Stimulated activated naive CD8-positive, alpha-beta T cell treated with anti-CD3 and anti-CD28 coated beads, Interleukin-15, Interleukin-2, amounts not matched to agents 100 ng/mL and 50 ng/mL, for 24 hours (primary cell): ENCODE results near the gene KRT38.
"Not testable (repeated sequence)": the region's sequence is repeated elsewhere in the genome, so short reads cannot be mapped to it uniquely, and the experiment has no call there.

Experiments used
- H3K27ac Mint-ChIP-seq: one replicate; pipeline ENCODE4 v1.8.0; 2021; ENCODE audit warnings: mild to moderate bottlenecking, mixed read lengths
- H3K27me3 Mint-ChIP-seq: one replicate; pipeline ENCODE4 v1.8.0; 2021; ENCODE audit warnings: mixed read lengths
- H3K36me3 Mint-ChIP-seq: one replicate; pipeline ENCODE4 v1.8.0; 2021; ENCODE audit warnings: low read depth, mixed read lengths
- H3K4me1 Mint-ChIP-seq: one replicate; pipeline ENCODE4 v1.8.0; 2021; ENCODE audit warnings: low read depth, mixed read lengths
- H3K4me3 Mint-ChIP-seq: one replicate; pipeline ENCODE4 v1.8.0; 2021; ENCODE audit warnings: mild to moderate bottlenecking, mixed read lengths
- H3K9me3 Mint-ChIP-seq: one replicate; pipeline ENCODE4 v1.8.0; 2021; ENCODE audit warnings: mixed read lengths

Gene KRT38

DNA sequence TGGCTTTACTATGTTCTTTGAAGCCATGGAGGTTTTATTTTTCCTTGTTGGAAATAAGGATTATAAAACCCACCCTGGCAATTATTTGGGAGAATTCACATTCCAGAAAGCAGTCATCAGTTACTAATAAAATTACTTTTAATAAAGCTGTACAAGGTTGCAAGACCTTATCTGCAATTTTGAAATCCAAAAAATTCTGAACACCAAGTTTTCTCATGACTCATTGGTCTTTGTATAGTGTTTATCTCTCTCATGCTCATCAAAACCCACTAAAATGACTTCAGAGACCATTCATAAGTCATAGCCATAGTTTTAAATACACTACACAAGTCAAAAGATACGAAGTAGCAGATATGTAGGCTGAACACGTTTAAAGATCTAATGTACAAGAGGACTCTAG lies 6.0 kb upstream of the KRT38 start:
- Mint-ChIP-seq H3K4me1 (no peaks in the 10 kb centered on the region), H3K27ac (no peak overlapping the region), H3K36me3 (no peaks in the 10 kb centered on the region), H3K9me3 (no peaks in the 10 kb centered on the region), H3K27me3 (peaks cover 6% of the 10 kb centered on the region), H3K4me3 (no peak overlapping the region)

DNA sequence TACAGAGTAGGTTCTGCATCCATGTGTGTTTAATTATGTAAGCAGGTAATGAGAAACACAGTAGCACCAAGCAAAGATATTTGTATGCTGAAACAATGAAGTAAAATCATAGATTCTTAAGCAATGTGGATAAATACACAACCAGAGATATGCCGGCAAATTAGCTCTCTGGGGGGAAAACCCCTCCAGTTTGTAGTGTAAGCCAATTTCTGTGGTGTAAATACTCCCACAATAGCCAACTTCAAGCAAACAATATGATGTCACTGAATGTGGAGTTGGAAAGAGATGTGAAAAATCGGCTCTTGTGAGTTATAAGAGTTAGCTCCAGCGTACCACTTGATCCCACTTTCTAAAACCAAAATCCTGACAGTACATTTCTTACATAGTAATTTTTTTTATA lies 3.9 kb upstream of the KRT38 start:
- Mint-ChIP-seq H3K4me3 (no peak overlapping the region), H3K36me3 (no peaks in the 10 kb centered on the region), H3K9me3 (no peaks in the 10 kb centered on the region), H3K27me3 (peaks cover 11% of the 10 kb centered on the region), H3K4me1 (no peaks in the 10 kb centered on the region), H3K27ac (no peak overlapping the region)

DNA sequence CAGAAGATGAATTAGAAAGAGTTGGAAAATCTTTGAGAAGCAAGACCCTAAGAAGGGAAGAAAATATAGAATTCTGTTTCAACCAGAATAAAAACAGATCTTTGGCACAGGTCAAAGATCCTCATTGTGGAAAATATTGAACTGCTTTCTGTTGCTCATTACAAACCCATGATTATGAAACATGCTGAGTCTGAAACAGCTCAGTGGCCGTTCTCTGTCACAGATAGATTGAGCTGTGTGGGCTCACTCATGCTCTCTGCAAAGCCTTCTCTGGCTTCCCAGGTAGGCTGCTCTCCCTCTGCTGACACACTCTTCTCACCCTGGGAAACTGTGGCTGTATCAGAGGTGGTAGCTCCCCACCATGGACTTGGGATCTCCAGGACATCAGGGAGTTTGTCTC lies 3.4 kb upstream of the KRT38 start:
- Mint-ChIP-seq H3K4me1 (no peaks in the 10 kb centered on the region), H3K27me3 (peaks cover 11% of the 10 kb centered on the region), H3K9me3 (no peaks in the 10 kb centered on the region), H3K4me3 (no peak overlapping the region), H3K27ac (no peak overlapping the region), H3K36me3 (no peaks in the 10 kb centered on the region)

DNA sequence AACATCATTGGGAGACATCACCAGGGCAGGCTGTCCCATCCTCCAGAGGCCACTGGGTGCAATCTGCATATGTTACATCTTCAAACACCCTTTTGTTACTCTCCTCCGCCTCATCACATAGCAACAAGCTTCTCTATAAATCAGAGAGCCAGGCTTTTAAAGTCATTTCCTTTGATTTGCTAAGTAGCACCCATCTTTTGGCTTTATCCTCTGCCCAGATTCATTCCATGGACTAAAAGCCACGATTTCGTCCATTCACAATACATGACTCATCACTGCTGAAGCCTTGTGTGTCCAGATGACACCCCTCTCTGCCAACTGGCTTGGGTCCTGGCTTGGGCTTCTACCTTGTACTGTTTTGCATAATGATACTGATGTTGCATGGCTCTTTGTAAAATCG lies 2.0 kb upstream of the KRT38 start:
- Mint-ChIP-seq H3K9me3 (no peaks in the 10 kb centered on the region), H3K4me1 (no peaks in the 10 kb centered on the region), H3K4me3 (no peak overlapping the region), H3K27ac (no peak overlapping the region), H3K36me3 (no peaks in the 10 kb centered on the region), H3K27me3 (peaks cover 11% of the 10 kb centered on the region)

DNA sequence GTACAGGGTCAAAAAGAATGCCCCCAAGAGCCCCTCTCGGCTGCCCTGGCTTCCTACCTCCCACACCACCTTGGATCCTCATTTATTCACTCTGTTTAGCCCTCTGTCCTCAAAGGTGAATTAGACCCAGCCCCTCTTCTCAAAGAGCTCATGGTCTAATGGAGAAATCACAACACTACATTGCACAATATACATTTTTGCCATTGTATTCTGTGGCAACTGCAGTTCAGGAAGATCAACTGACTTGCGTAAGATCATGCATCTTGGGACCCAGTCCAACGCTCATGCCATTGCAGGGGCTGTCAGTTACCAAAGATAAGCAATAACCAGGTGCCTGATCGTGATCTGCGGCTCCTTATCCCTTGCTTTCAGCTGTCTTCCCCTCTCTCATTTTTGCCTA lies 1.4 kb downstream of the KRT38 start:
- H3K4me3 Mint-ChIP-seq = no peak overlapping the region
- H3K4me1 Mint-ChIP-seq = no peaks in the 10 kb centered on the region
- H3K36me3 Mint-ChIP-seq = no peaks in the 10 kb centered on the region
- peaks cover 11% of the 10 kb centered on the region for H3K27me3 Mint-ChIP-seq
- H3K27ac Mint-ChIP-seq = no peak overlapping the region
- H3K9me3 Mint-ChIP-seq = no peaks in the 10 kb centered on the region

DNA sequence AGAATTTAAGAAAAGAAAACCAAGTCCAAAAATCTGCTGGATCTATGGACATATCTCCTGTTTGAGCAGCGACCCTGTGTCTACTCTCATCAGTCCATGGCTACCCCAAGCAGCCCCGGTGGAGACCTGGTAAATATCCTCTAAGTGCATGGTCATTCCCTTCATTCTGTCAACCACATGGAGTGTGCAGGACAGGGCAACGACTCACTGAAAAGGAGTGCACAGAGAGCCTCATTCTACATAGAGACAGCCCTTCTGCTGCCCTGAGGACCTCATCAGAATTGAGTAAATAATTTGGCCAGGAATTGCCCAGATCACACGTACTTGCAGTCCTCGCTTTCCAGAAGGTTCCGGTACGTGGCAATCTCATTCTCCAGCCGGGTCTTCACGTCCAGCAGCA lies 3.0 kb downstream of the KRT38 start:
- no peak overlapping the region for H3K4me3 Mint-ChIP-seq
- H3K9me3 Mint-ChIP-seq = no peaks in the 10 kb centered on the region
- H3K36me3 Mint-ChIP-seq = no peaks in the 10 kb centered on the region
- H3K27ac Mint-ChIP-seq = no peak overlapping the region
- H3K4me1 Mint-ChIP-seq = no peaks in the 10 kb centered on the region
- peaks cover 11% of the 10 kb centered on the region for H3K27me3 Mint-ChIP-seq

DNA sequence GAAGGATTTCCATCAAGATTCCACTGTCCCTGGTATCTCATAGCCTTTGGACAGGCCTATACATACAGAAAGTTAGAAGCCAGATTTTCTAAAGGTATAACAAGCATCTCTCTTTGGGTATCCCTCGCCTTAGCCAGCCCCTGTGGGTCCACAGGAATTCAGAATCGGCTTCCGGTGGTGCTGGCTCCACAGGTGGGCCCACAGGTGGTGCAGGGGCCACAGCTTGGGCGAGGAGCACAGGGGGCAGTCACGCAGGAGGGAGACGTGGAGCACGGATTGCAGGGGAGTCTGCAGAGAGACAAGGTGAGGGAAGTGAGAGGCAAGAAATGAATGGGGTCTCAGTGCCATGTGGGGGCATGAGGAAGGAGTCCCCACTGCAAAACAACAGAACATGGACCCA lies 3.5 kb downstream of the KRT38 start:
- Mint-ChIP-seq H3K27me3 (peaks cover 10% of the 10 kb centered on the region), H3K27ac (no peak overlapping the region), H3K9me3 (no peaks in the 10 kb centered on the region), H3K4me1 (no peaks in the 10 kb centered on the region), H3K36me3 (no peaks in the 10 kb centered on the region), H3K4me3 (no peak overlapping the region)

DNA sequence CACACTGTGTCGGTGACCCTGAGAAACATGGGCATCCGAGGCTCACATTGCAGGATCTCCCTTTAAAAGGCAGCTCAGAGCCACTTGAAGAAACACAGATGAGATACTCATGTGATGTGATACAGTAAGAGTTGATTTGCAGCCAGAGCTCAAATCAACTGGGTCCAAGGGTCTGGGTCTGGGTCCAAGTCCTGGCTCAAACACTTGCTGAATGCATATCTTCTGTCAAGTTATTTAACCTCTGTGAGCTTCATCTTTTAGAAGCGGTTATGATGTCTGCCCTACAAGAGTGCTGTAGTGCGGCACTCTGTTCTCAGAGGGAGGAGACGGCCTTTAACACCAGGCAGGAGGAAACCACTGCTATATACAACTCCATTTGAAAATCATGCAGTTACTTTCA lies 6.4 kb downstream of the KRT38 start:
- Mint-ChIP-seq H3K4me1 (no peaks in the 10 kb centered on the region), H3K4me3 (no peak overlapping the region), H3K9me3 (no peaks in the 10 kb centered on the region), H3K27ac (no peak overlapping the region), H3K36me3 (no peaks in the 10 kb centered on the region), H3K27me3 (peaks cover 4% of the 10 kb centered on the region)

DNA sequence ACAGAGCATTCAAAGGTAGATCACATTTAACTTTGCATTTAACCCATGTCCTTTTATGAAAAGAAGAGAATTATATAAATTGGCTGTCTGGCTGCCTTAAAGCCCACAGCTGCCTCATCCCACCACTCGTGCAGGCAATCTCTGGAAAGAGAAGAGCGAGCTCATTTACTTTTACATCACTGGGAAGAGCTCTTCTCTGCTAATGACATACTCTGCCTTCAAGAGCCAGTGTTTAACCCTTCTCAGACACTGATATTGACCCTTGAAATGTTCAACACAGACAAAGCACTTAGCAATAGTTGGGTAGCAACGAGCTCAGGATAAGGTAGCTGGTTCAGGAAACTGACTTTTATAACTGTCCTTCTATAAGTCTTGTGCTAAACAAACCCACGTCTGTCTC lies 6.8 kb downstream of the KRT38 start:
- Mint-ChIP-seq H3K4me3 (no peak overlapping the region), H3K9me3 (no peaks in the 10 kb centered on the region), H3K27me3 (peaks cover 4% of the 10 kb centered on the region), H3K36me3 (no peaks in the 10 kb centered on the region), H3K4me1 (no peaks in the 10 kb centered on the region), H3K27ac (no peak overlapping the region)

DNA sequence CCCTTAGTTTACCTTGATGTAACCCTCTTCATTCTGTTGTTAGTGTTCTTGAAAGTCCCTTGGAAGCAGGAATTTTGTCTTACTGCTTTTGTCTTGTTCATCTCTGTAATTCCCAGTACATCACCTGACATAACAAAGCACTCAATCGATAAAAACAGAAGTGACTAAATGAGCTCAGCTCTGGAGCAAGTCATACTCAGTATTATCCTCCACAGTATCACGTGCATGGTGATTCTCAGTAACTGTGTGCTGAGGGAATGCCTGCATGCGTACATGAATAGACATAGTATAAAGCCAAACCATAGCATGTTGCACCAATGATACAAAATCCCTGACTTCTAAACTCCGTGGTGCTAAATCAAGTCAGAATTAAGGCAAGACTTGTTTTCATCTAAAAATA lies 7.2 kb downstream of the KRT38 start:
- Mint-ChIP-seq H3K27ac (no peak overlapping the region), H3K9me3 (no peaks in the 10 kb centered on the region), H3K4me3 (no peak overlapping the region), H3K27me3 (peaks cover 4% of the 10 kb centered on the region), H3K4me1 (no peaks in the 10 kb centered on the region), H3K36me3 (no peaks in the 10 kb centered on the region)

DNA sequence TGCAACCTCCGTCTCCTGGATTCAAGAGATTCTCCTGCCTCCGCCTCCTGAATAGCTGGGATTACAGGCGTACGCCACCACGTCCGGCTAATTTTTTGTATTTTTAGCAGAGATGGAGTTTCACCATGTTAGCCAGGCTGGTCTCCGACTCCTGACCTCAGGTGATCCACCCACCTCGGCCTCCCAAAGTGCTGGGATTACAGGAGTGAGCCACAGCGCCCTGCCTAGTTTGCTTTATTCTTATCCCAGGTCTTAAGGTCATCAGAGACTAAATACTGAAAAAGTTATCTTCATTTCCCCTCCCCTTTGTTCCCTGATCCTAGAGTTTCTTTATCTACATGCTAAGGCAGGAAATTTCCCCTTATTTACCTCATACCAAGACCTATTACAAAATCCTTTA lies 10.4 kb downstream of the KRT38 start:
- H3K4me3 Mint-ChIP-seq, H3K27me3 Mint-ChIP-seq, H3K27ac Mint-ChIP-seq, H3K9me3 Mint-ChIP-seq, H3K36me3 Mint-ChIP-seq, H3K4me1 Mint-ChIP-seq: not testable (repeated sequence)

DNA sequence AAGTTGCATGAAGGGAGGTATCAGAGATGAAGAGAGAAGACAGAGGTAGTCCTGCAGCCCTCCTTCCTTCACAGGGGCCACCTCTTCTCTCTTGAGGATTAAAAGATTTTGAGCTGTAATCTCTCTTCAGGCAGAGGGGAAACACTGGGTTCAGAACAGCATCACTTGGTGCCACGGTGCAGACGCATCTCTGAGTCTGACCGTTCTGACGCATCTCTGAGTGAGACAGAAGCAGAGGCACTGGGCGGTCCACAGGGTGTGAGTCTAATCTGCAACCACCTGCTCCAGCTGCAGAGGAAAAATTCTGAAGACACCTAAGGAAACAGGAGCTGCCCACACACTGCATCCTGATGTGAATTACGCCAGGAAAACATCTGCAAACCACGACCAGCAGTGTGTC lies 11.1 kb downstream of the KRT38 start:
- Mint-ChIP-seq H3K27ac (no peak overlapping the region), H3K36me3 (no peaks in the 10 kb centered on the region), H3K9me3 (no peaks in the 10 kb centered on the region), H3K27me3 (peaks cover 4% of the 10 kb centered on the region), H3K4me3 (no peak overlapping the region), H3K4me1 (no peaks in the 10 kb centered on the region)

DNA sequence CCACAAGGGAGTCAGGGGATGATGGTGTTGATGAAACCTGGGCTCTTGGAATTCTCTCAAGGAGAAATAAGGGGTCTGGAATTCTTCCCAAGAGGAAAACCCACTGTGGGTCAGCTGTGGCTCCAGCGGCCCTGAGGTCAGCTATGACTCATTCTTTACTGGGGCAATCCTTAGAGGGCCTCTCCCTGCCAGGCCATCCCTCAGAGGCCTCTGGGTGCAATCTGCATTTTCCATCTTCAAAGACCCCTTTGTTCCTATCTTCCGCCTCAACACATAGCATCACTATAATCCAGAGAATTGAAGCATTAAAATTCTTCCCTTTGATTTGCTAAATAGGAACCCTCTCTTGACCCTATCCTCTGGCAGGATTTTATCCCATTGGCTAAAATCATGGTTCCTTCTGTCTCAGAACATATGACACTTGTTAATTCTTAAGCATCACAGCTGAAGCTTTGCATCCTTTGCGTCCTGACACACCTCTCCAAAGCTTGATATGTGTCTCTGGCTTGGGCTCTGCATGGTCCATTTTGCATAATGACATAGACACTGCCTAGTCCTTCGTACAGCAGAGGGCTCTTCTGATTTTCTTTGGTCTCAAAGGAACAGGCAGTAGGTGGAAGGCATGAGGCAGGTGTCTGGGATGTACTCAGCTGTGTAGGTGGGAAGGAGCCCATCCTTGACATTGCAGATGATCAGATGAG lies 12.0 kb downstream of the KRT38 start:
- Mint-ChIP-seq H3K27ac (no peak overlapping the region), H3K4me3 (no peak overlapping the region), H3K36me3 (no peaks in the 10 kb centered on the region), H3K4me1 (no peaks in the 10 kb centered on the region), H3K9me3 (no peaks in the 10 kb centered on the region), H3K27me3 (peaks cover 4% of the 10 kb centered on the region)

DNA sequence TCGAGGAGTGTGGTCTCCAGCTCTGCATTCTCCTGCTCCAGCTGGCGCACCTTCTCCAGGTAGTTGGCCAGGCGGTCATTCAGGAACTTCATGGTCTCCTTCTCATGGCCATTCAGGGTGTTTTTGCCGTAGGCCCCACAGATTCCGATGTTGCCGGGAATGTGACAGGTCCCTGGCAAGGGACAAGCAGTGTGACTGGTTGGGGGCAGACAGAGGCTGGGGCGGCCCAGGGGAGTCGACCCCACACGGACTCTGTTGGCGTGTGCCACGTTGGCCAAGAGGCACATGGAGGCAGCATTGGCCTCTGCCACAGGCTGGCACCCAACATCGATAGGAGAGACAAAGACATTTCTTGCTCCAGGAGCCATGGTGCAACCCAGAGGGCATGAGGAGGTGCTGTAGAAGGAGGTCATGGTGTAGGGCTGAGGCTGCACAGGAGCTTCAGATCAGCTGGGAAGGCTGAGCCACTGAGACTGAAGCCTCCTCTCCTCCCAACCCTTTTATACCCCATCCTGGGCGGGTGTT lies 16.6 kb downstream of the KRT38 start, which contains the start of gene KRT37:
Gene KRT37 (minus strand): TSS at position 475 of the 525 bp plus-strand sequence. CDS start 62 bp downstream, at position 413.
- Mint-ChIP-seq H3K27me3 (no peaks in the 10 kb centered on the region), H3K9me3 (no peaks in the 10 kb centered on the region), H3K4me1 (no peaks in the 10 kb centered on the region), H3K36me3 (no peaks in the 10 kb centered on the region), H3K4me3 (no peak within 1 kb of the TSS), H3K27ac (no peak within 1 kb of the TSS)

DNA sequence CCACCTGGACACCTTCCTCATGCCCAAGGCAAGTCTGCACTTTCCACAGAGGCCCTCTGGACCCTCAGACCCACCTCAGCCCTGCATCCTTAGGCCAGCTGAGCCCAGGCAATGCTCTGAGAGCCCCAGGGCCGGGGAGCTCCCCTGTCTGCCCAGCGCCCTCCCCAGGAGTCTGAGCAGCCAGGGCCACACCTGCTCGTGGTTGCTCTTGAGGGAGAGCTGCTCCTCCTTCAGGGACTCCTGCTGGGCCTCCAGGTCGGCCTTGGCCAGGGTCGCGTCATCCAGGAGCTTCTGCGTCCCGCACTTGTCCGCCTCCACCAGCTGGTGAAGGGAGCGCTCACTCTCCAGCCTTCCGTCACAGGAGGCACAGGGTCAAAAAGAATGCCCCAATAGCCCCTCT lies 18.2 kb downstream of the KRT38 start:
- not testable (repeated sequence) for H3K36me3 Mint-ChIP-seq, H3K9me3 Mint-ChIP-seq

DNA sequence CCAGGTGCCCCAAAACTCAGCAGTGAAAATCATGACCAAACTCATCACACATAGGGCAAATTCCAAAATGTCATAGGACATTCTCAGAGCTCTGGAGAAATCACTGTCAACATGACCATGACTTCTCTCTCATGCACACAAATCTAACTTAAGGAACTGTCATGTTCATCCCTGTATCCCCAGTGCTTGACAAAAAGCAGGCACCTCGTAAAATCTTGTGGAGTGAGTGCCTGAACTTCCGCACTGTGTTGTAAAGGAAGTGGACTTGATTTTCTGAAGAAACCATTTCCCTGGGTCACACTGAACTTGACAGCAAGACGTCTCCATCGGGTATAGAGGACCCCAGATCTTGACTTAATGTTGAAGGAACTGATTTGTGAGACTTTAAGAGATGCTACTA lies 19.2 kb downstream of the KRT38 start:
- H3K27me3 Mint-ChIP-seq = no peaks in the 10 kb centered on the region
- H3K27ac Mint-ChIP-seq = no peak overlapping the region

More for the DNA sequence above, 18.2 kb downstream of the KRT38 start:
- H3K27ac Mint-ChIP-seq, H3K4me3 Mint-ChIP-seq, H3K27me3 Mint-ChIP-seq, H3K4me1 Mint-ChIP-seq: not testable (repeated sequence)

More for the DNA sequence above, 19.2 kb downstream of the KRT38 start:
- no peaks in the 10 kb centered on the region for H3K9me3 Mint-ChIP-seq
- H3K4me1 Mint-ChIP-seq = no peaks in the 10 kb centered on the region
- H3K4me3 Mint-ChIP-seq = no peak overlapping the region
- no peaks in the 10 kb centered on the region for H3K36me3 Mint-ChIP-seq
